ENCODE results near the gene MYO9A.
"Not testable (repeated sequence)": the region's sequence is repeated elsewhere in the genome, so short reads cannot be mapped to it uniquely, and the experiment has no call there.

The MYO9A gene

DNA sequence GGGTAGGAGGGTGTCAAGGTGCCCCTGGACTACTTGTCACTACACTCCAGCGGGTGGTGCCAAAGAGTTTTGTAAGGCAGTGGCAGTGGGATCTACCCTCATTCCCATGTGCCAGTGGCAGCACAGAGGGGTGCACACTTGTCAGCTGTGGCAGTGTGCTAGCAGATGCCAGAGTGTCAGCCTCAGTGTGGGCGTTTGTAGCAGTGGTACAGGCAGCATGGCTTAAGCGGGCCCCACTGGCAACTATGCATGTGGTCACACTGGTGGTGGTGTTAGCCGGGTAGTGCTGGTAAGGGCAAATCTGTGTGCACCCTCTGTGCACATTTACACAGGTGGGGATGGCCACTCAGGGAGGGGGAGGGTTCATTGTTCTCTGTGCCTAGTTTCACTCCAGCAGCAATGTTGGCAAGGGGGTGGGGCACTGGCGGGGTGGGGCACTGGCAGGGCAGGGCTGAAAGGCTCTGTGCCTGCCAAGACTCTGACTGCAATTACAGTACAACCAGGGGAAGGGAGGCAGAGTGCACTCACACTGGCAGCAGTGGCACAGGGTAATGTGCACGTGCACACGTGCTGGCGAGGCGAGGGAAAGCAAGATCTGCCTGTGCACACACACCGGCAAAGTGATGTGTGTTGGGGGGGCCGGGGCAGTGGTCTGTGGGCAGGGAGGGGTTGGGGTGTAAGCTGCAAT lies 31.8 kb downstream of the MYO9A start:
- Histone ChIP-seq H3K4me1 (ENCODE audit: control insufficient read depth, insufficient read depth, low read length, poor library complexity, severe bottlenecking) (no peaks in the 10 kb centered on the region), H3K27ac (ENCODE audit: low read depth, low read length, severe bottlenecking) (no peak overlapping the region), H3K36me3 (ENCODE audit: control insufficient read depth, insufficient read depth, low read length) (no peaks in the 10 kb centered on the region), H3K9me3 (ENCODE audit: control insufficient read depth, low read length) (no peaks in the 10 kb centered on the region), H3K4me3 (ENCODE audit: extremely low read depth, insufficient read depth, low read length, poor library complexity, severe bottlenecking) (no peak overlapping the region)
- 92 to 94% methylated on average over 6 to 10 of the region's 11 CpGs for WGBS, 2 experiments (ENCODE audit: insufficient coverage in 2 of 2)

DNA sequence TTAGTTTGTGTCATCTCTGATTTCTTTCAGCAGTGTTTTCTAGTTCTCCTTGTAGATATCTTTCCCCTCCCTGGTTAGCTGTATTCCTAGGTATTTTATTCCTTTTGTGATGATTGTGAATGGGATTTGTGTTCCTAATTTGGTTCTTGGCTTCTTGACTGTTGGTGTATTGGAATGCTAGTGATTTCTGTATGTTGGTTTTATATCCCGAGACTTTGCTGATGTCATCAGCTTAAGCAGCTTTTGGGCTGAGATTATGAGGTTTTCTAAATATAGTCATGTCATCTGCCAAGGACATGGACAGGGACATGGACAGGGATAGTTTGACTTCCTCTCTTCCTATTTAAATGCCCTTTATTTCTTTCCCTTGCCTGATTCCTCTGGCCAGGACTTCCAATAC lies 35.8 kb downstream of the MYO9A start:
- WGBS, 2 experiments (ENCODE audit: insufficient coverage in 2 of 2): 100% methylated on average over 1 of the region's 1 CpG; no CpG with 5 or more reads in 1 of the 2 experiments
- no peaks in the 10 kb centered on the region for H3K9me3 ChIP-seq (ENCODE audit: control insufficient read depth, low read length)
- H3K27ac ChIP-seq (ENCODE audit: low read depth, low read length, severe bottlenecking): no peak overlapping the region
- no peak overlapping the region for H3K4me3 ChIP-seq (ENCODE audit: extremely low read depth, insufficient read depth, low read length, poor library complexity, severe bottlenecking)
- H3K36me3 ChIP-seq (ENCODE audit: control insufficient read depth, insufficient read depth, low read length): no peaks in the 10 kb centered on the region
- H3K4me1 ChIP-seq (ENCODE audit: control insufficient read depth, insufficient read depth, low read length, poor library complexity, severe bottlenecking): no peaks in the 10 kb centered on the region

DNA sequence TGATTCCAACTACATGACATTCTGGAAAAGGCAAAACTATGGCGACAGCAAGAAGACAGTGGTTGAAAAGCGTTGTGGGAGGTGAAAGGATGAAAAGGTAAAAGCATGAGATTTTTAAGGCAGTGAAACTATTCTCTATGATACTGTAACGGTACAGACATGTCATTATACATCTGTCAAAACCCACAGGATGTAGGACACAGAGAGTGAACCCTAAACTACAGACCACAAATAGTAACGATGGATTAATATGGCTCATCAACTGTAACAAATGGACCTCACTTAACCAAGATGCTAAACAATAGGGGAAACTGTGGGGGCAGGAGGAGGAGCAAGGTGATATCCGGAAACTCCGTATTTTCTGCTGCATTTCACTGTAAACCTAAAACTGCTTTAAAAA lies 39.1 kb downstream of the MYO9A start:
- H3K9me3 ChIP-seq (ENCODE audit: control insufficient read depth, low read length): no peaks in the 10 kb centered on the region
- no peaks in the 10 kb centered on the region for H3K4me1 ChIP-seq (ENCODE audit: control insufficient read depth, insufficient read depth, low read length, poor library complexity, severe bottlenecking)
- no peaks in the 10 kb centered on the region for H3K36me3 ChIP-seq (ENCODE audit: control insufficient read depth, insufficient read depth, low read length)
- no peak overlapping the region for H3K27ac ChIP-seq (ENCODE audit: low read depth, low read length, severe bottlenecking)
- H3K4me3 ChIP-seq (ENCODE audit: extremely low read depth, insufficient read depth, low read length, poor library complexity, severe bottlenecking): no peak overlapping the region
- 100% methylated on average over 2 of the region's 6 CpGs; no CpG with 5 or more reads in 1 of the 2 experiments for WGBS, 2 experiments (ENCODE audit: insufficient coverage in 2 of 2)

DNA sequence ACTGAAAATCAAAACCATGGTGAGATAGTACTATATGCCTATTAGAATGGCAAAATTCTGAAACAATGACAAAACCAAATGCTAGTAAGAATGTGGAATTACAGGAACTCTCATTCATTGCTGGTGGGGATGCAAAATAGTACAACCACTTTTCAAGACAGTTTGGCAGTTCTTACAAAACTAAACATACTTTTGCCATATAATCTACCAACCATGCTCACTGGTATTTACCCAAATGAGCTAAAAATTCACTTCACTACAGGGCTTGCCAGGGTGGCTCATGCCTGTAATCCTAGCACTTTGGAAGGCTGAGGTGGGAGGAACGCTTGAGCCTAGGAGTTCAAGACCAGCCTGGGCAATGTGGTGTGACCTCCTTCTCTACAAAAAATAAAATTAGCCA lies 40.0 kb downstream of the MYO9A start:
- WGBS, 2 experiments (ENCODE audit: insufficient coverage in 2 of 2): no CpG with 5 or more reads among the region's 1 CpG
- Histone ChIP-seq H3K4me3 (ENCODE audit: extremely low read depth, insufficient read depth, low read length, poor library complexity, severe bottlenecking) (no peak overlapping the region), H3K4me1 (ENCODE audit: control insufficient read depth, insufficient read depth, low read length, poor library complexity, severe bottlenecking) (no peaks in the 10 kb centered on the region), H3K27ac (ENCODE audit: low read depth, low read length, severe bottlenecking) (no peak overlapping the region), H3K36me3 (ENCODE audit: control insufficient read depth, insufficient read depth, low read length) (no peaks in the 10 kb centered on the region), H3K9me3 (ENCODE audit: control insufficient read depth, low read length) (no peaks in the 10 kb centered on the region)

DNA sequence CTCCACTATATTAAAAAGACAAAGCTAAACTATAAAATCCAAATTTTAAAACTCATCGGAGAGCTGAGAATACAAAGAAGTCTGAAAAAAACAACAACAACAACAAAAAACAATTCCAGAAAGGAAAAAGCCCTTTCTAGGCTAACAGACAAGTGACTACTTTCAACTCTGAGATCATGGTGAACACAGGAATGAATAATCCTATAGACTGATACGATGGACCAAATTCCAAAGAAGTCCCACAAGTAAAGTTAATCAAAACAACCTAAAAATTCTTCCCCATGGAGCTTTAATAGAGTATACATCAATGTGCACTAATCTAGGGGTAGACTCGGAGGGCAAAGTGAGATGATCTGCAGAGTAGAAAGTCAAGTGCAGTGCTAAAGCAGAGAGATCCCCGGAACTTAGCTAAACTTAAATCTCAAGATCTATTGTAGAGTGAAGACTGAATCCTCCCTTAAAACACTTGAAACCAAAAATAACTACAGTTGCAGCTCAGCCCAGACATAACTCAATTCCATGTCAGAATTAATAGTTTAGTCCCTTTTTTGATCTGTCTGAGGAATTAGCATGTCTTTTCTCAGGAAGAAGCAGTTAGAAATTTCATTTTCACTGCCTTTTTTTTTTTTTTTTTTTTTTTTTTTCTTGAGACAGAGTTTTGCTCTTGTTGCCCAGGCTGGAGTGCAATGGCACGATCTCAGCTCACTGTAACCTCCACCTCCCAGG lies 43.5 kb downstream of the MYO9A start:
- Histone ChIP-seq H3K4me1 (ENCODE audit: control insufficient read depth, insufficient read depth, low read length, poor library complexity, severe bottlenecking) (no peaks in the 10 kb centered on the region), H3K36me3 (ENCODE audit: control insufficient read depth, insufficient read depth, low read length) (no peaks in the 10 kb centered on the region), H3K9me3 (ENCODE audit: control insufficient read depth, low read length) (no peaks in the 10 kb centered on the region), H3K4me3 (ENCODE audit: extremely low read depth, insufficient read depth, low read length, poor library complexity, severe bottlenecking) (no peak overlapping the region), H3K27ac (ENCODE audit: low read depth, low read length, severe bottlenecking) (no peak overlapping the region)
- WGBS, 2 experiments (ENCODE audit: insufficient coverage in 2 of 2): 80% methylated on average over 1 of the region's 5 CpGs

DNA sequence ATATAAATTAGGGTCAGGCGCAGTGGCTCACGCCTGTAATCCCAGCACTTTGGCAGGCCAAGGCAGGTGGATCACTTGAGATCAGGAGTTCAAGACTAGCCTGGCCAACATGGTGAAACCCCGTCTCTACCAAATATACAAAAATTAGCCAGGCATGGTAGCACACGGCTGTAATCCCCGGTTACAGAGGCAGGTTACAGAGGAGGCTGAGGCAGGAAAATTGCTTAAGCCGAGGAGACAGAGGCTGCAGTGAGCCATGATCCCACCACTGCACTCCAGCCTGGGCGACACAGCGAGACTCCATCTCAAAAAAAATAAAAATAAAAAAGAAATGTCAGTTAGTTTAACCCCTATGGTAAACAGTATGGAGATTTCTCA lies 46.5 kb downstream of the MYO9A start:
- H3K36me3 ChIP-seq (ENCODE audit: control insufficient read depth, insufficient read depth, low read length); H3K4me1 ChIP-seq (ENCODE audit: control insufficient read depth, insufficient read depth, low read length, poor library complexity, severe bottlenecking); H3K4me3 ChIP-seq (ENCODE audit: extremely low read depth, insufficient read depth, low read length, poor library complexity, severe bottlenecking); H3K27ac ChIP-seq (ENCODE audit: low read depth, low read length, severe bottlenecking); H3K9me3 ChIP-seq (ENCODE audit: control insufficient read depth, low read length): not testable (repeated sequence)
- 98 to 100% methylated on average over 3 to 4 of the region's 8 CpGs for WGBS, 2 experiments (ENCODE audit: insufficient coverage in 2 of 2)

DNA sequence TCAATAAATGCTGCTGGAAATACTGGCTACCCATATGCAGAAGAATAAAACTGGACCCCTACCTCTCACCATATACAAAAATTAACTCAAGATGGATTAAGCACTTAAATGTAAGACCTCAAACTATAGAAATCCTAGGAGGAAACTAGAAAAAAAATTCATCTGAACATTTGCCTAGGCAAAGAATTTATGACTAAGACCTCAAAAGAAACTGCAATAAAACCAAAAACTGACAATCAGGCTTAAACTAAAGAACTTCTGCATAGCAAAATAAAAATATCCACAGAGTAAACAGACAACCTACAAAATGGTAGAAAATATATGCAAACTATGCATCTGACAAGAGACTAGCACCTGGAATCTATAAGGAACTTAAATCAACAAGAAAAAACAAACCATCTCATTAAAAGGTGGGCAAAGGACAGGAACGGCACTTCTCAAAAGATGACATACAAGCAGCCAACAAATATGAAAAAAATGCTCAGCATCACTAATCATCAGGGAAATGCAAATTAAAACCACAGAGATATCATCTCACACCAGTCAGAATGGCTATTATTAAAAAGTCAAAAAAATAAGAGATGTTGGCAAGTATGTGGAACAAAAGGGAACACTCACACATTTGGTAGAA lies 47.0 kb downstream of the MYO9A start:
- Histone ChIP-seq H3K4me3 (ENCODE audit: extremely low read depth, insufficient read depth, low read length, poor library complexity, severe bottlenecking) (no peak overlapping the region), H3K27ac (ENCODE audit: low read depth, low read length, severe bottlenecking) (no peak overlapping the region), H3K36me3 (ENCODE audit: control insufficient read depth, insufficient read depth, low read length) (no peaks in the 10 kb centered on the region), H3K4me1 (ENCODE audit: control insufficient read depth, insufficient read depth, low read length, poor library complexity, severe bottlenecking) (no peaks in the 10 kb centered on the region), H3K9me3 (ENCODE audit: control insufficient read depth, low read length) (no peaks in the 10 kb centered on the region)
- WGBS, 2 experiments (ENCODE audit: insufficient coverage in 2 of 2): 100% methylated on average over 1 of the region's 1 CpG; no CpG with 5 or more reads in 1 of the 2 experiments

DNA sequence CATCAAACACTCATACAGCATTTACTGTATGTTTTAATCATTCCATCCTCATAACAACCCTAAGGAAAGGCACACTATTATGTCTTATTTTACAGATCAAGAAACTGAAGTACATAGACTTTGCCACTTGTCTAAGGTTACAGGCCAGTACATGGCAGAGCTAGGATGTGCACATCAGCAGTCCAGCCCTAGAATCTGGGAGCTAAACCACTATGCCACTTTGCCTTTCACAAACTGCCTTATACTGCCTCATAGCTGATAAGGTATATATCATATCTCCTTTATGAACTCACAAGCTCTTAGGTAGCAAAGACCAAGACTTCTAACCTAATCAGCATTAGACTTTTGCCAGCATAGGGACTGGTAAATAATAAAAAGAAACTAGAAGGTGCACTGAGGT lies 49.1 kb downstream of the MYO9A start:
- Histone ChIP-seq H3K27ac (ENCODE audit: low read depth, low read length, severe bottlenecking) (no peak overlapping the region), H3K36me3 (ENCODE audit: control insufficient read depth, insufficient read depth, low read length) (no peaks in the 10 kb centered on the region), H3K4me1 (ENCODE audit: control insufficient read depth, insufficient read depth, low read length, poor library complexity, severe bottlenecking) (no peaks in the 10 kb centered on the region), H3K9me3 (ENCODE audit: control insufficient read depth, low read length) (no peaks in the 10 kb centered on the region), H3K4me3 (ENCODE audit: extremely low read depth, insufficient read depth, low read length, poor library complexity, severe bottlenecking) (no peak overlapping the region)

DNA sequence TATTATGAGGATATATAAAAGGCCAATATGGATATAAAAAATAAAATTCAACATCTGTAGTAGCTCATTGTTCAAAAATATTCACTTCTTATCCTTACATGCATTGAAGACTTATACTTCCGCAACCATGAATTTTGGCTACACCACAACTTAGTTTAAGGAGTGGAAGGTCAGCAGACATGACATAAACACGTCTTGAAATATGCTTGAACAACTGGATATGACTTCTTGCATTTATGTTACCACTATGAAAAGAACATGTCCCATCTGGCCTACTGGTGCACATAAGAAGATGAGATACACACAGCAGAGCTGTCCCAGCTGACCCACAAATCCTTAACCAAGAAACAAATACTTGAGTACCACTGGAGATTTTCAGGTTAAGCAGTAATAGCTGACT lies 52.1 kb downstream of the MYO9A start:
- Histone ChIP-seq H3K27ac (ENCODE audit: low read depth, low read length, severe bottlenecking) (no peak overlapping the region), H3K4me1 (ENCODE audit: control insufficient read depth, insufficient read depth, low read length, poor library complexity, severe bottlenecking) (peaks cover 8% of the 10 kb centered on the region), H3K4me3 (ENCODE audit: extremely low read depth, insufficient read depth, low read length, poor library complexity, severe bottlenecking) (no peak overlapping the region), H3K9me3 (ENCODE audit: control insufficient read depth, low read length) (no peaks in the 10 kb centered on the region), H3K36me3 (ENCODE audit: control insufficient read depth, insufficient read depth, low read length) (no peaks in the 10 kb centered on the region)
- WGBS, 2 experiments (ENCODE audit: insufficient coverage in 2 of 2): 83% methylated on average over 1 of the region's 2 CpGs; no CpG with 5 or more reads in 1 of the 2 experiments

DNA sequence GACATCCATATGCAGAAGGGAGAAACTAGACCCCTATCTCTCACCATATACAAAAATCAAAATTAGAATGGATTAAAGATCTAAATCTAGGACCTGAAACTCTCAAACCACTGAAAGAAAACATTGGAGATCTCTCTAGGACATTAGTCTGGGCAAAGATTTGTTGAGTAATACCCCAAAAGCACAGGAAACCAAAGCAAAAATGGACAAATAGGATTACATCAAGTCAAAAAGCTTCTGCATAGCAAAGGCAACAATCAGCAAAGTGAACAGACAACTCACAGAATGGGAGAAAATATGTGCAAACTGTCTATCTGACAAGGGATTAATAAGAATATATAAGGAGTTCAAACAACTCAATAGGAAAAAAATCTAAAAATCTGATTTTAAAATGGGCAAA lies 54.8 kb downstream of the MYO9A start:
- Histone ChIP-seq H3K27ac (ENCODE audit: low read depth, low read length, severe bottlenecking) (no peak overlapping the region), H3K9me3 (ENCODE audit: control insufficient read depth, low read length) (no peaks in the 10 kb centered on the region), H3K4me3 (ENCODE audit: extremely low read depth, insufficient read depth, low read length, poor library complexity, severe bottlenecking) (no peak overlapping the region), H3K36me3 (ENCODE audit: control insufficient read depth, insufficient read depth, low read length) (no peaks in the 10 kb centered on the region), H3K4me1 (ENCODE audit: control insufficient read depth, insufficient read depth, low read length, poor library complexity, severe bottlenecking) (peaks cover 10% of the 10 kb centered on the region)

DNA sequence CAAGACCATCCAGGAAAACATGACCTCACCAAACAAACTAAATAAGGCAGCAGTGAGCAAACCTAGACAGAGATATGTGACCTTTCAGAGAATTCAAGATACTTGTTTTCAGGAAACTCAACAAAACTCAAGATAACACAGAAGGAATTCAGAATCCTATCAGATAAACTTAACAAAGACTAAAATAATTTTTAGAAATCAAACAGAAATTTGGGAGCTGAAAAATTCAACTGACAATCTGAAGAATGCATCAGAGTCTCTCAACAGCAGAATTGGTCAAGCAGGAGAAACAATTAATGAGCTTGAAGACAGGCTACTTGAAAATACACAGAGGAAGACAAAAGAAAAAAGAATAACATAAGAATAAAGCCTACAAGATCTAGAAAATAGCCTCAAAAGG lies 55.6 kb downstream of the MYO9A start:
- Histone ChIP-seq H3K9me3 (ENCODE audit: control insufficient read depth, low read length) (no peaks in the 10 kb centered on the region), H3K27ac (ENCODE audit: low read depth, low read length, severe bottlenecking) (no peak overlapping the region), H3K4me1 (ENCODE audit: control insufficient read depth, insufficient read depth, low read length, poor library complexity, severe bottlenecking) (peaks cover 10% of the 10 kb centered on the region), H3K36me3 (ENCODE audit: control insufficient read depth, insufficient read depth, low read length) (no peaks in the 10 kb centered on the region), H3K4me3 (ENCODE audit: extremely low read depth, insufficient read depth, low read length, poor library complexity, severe bottlenecking) (no peak overlapping the region)

All from mesodermal cell (in vitro differentiated cells).